Choroid plexus epithelial cell (primary cell): ENCODE measurements around the gene GSTM4.
"Not testable (repeated sequence)": the region's sequence is repeated elsewhere in the genome, so short reads cannot be mapped to it uniquely, and the experiment has no call there.

Experiments
- DNase-seq: peaks from one replicate; pipeline ENCODE4 v3.0.0-alpha.2; 2010; ENCODE audit warnings: low read depth
- H3K4me3 ChIP-seq: 2 replicates; pipeline ENCODE4 v1.5.1; 2011; ENCODE audit warnings: low read depth, mild to moderate bottlenecking, control low read depth, low read length, moderate library complexity
- CTCF ChIP-seq: conservative IDR thresholded peaks from 2 replicates; pipeline ENCODE4 v1.5.1; 2011; ENCODE audit warnings: low read depth, mild to moderate bottlenecking, control low read depth, inconsistent platforms, low read length, moderate library complexity

GSTM4 gene

GRCh38 chr1:109658533-109659042 is 2.7 kb downstream of the GSTM4 start:
- TF ChIP-seq CTCF, result no peak
- no peak overlapping the region for H3K4me3 ChIP-seq
- DNase-seq, result no peak

GRCh38 chr1:109659145-109659544 is 3.2 kb downstream of the GSTM4 start:
- no peak overlapping the region for H3K4me3 ChIP-seq
- no peak for DNase-seq
- TF ChIP-seq CTCF, result no peak

GRCh38 chr1:109659997-109660690 is 4.2 kb downstream of the GSTM4 start:
- H3K4me3 ChIP-seq, result no peak overlapping the region
- no peak for TF ChIP-seq CTCF
- peak; percentile 43 for DNase-seq

- DNase-seq, H3K4me3 ChIP-seq: not testable (repeated sequence)
Observed at GRCh38 chr1:109660691-109661026, 4.8 kb downstream of the GSTM4 start.

GRCh38 chr1:109661391-109661790 is 5.5 kb downstream of the GSTM4 start:
- no peak for DNase-seq
- H3K4me3 ChIP-seq, result no peak overlapping the region
- no peak for TF ChIP-seq CTCF

GRCh38 chr1:109664671-109665070 is 8.8 kb downstream of the GSTM4 start:
- H3K4me3 ChIP-seq, result no peak overlapping the region
- no peak for DNase-seq
- no peak for TF ChIP-seq CTCF

GRCh38 chr1:109667452-109668122 is 11.7 kb downstream of the GSTM4 start, which contains the start of gene GSTM2:
Gene GSTM2, plus strand, starts transcription at chr1:109668057. Its CDS starts 59 bp downstream, at chr1:109668116.
- no peak for TF ChIP-seq CTCF
- peak within 1 kb of the TSS; percentile 62 for H3K4me3 ChIP-seq
- peak; percentile 89 for DNase-seq
